Panc1 (cell line): ENCODE measurements around the gene CROCC.
"Not testable (repeated sequence)": the region's sequence is repeated elsewhere in the genome, so short reads cannot be mapped to it uniquely, and the experiment has no call there.

ENCODE experiments used
- CTCF ChIP-seq: fragments of 450-650 bp; IDR thresholded peaks from 2 replicates; pipeline ENCODE4 v1.5.1; 2017; ENCODE audit warnings: mild to moderate bottlenecking
- POLR2AphosphoS5 ChIP-seq: IDR thresholded peaks from 2 replicates; pipeline ENCODE4 v1.6.1; 2012; ENCODE audit warnings: mild to moderate bottlenecking, low read depth, low read length, moderate library complexity
- REST ChIP-seq, 2 experiments: IDR thresholded peaks; 2 replicates each; pipeline ENCODE4 v1.6.1; 2011 to 2012; ENCODE audit warnings: low read depth in 2 of 2, control low read depth in 1 of 2, low read length in 1 of 2, mild to moderate bottlenecking in 1 of 2, moderate library complexity in 1 of 2; ENCODE audit not compliant: insufficient read depth in 1 of 2
- TCF7L2 ChIP-seq: IDR thresholded peaks from 2 replicates; pipeline ENCODE4 v1.6.1; 2011; ENCODE audit warnings: mild to moderate bottlenecking, low read depth, low read length, inconsistent platforms

GRCh38 chr1:16892978-16893525 lies 28.7 kb upstream of the CROCC start:
- TF ChIP-seq POLR2AphosphoS5; CTCF; TCF7L2; REST (IDR thresholded peaks at IDR 0.05; ENCODE audit: insufficient read depth in 1 of 2, low read depth in 2 of 2, low read length in 1 of 2): not testable (repeated sequence)
